H1 (cell line): ENCODE results near the gene CDCA3. TPM values are rescaled to one million over a fixed set of nuclear protein-coding genes. Genes with fewer than 3 reads are reported as not detected.

Source experiments
- ASH2L ChIP-seq: fragments of 200-600, 300-600 bp; sonication (generic); IDR thresholded peaks from one replicate; pipeline ENCODE4 v1.7.1; 2017; ENCODE audit warnings: low read length
- BACH1 ChIP-seq: IDR thresholded peaks from 2 replicates; pipeline ENCODE4 v1.6.1; 2012; ENCODE audit warnings: low read length, improper control_type of control experiment
- CBX5 ChIP-seq: fragments of 300-800, 300-1000 bp; sonication (generic); IDR thresholded peaks from 2 replicates; pipeline ENCODE4 v1.7.1; 2016; ENCODE audit warnings: antibody characterized with exemption, low read length, low read depth
- CHD2 ChIP-seq: IDR thresholded peaks from 2 replicates; pipeline ENCODE4 v1.6.1; 2012; ENCODE audit warnings: low read length, improper control_type of control experiment
- CREB1 ChIP-seq: IDR thresholded peaks from 2 replicates; pipeline ENCODE4 v1.6.1; 2012; ENCODE audit warnings: inconsistent platforms
- CTBP2 ChIP-seq: IDR thresholded peaks from 2 replicates; pipeline ENCODE4 v1.7.0; 2011; ENCODE audit warnings: borderline replicate concordance, mild to moderate bottlenecking, moderate library complexity, mixed read lengths, low read length; ENCODE audit not compliant: insufficient read depth, insufficient read length
- EP300 ChIP-seq, 2 experiments: IDR thresholded peaks; 1 replicate in 1 of 2; 2 replicates in 1 of 2; pipeline ENCODE4 v1.6.1; 2011 to 2012; ENCODE audit warnings: low read depth in 2 of 2, low read length in 2 of 2, mild to moderate bottlenecking in 2 of 2, borderline replicate concordance in 1 of 2, inconsistent platforms in 1 of 2, moderate library complexity in 1 of 2
- FOSL1 ChIP-seq: IDR thresholded peaks from 2 replicates; pipeline ENCODE4 v1.6.1; 2011; ENCODE audit warnings: mild to moderate bottlenecking, low read depth, low read length, moderate library complexity; ENCODE audit not compliant: insufficient read depth
- GTF2F1 ChIP-seq: IDR thresholded peaks from 2 replicates; pipeline ENCODE4 v1.6.1; 2012; ENCODE audit warnings: low read depth, low read length, improper control_type of control experiment, borderline replicate concordance
- HDAC6 ChIP-seq: IDR thresholded peaks from one replicate; pipeline ENCODE4 v1.7.1; 2012; ENCODE audit warnings: low read depth, mild to moderate bottlenecking, inconsistent platforms, low read length, moderate library complexity
- JUND ChIP-seq: IDR thresholded peaks from 2 replicates; pipeline ENCODE4 v1.6.1; 2011; ENCODE audit warnings: mild to moderate bottlenecking, improper control_type of control experiment, low read length
- KDM4A ChIP-seq: IDR thresholded peaks from one replicate; pipeline ENCODE4 v1.7.1; 2012; ENCODE audit warnings: low read depth, mild to moderate bottlenecking, moderate library complexity, low read length, inconsistent platforms; ENCODE audit not compliant: severe bottlenecking
- NANOG ChIP-seq: IDR thresholded peaks from 2 replicates; pipeline ENCODE4 v1.6.1; 2011; ENCODE audit warnings: low read length, low read depth, mild to moderate bottlenecking, inconsistent platforms; ENCODE audit not compliant: insufficient read depth, poor library complexity, severe bottlenecking
- NRF1 ChIP-seq: IDR thresholded peaks from 2 replicates; pipeline ENCODE4 v1.6.1; 2011; ENCODE audit warnings: mild to moderate bottlenecking, low read depth, low read length, improper control_type of control experiment
- PHF8 ChIP-seq: fragments of 200-600 bp; sonication (generic); conservative IDR thresholded peaks from 2 replicates; pipeline ENCODE4 v1.7.1; 2012; ENCODE audit warnings: low read depth, mild to moderate bottlenecking, inconsistent platforms, low read length, moderate library complexity
- RFX5 ChIP-seq: IDR thresholded peaks from 2 replicates; pipeline ENCODE4 v1.6.1; 2011; ENCODE audit warnings: low read depth, low read length, improper control_type of control experiment, borderline replicate concordance
- SP2 ChIP-seq: IDR thresholded peaks from 2 replicates; pipeline ENCODE4 v1.6.1; 2012; ENCODE audit warnings: mild to moderate bottlenecking, low read length, inconsistent platforms
- SRF ChIP-seq: IDR thresholded peaks from 2 replicates; pipeline ENCODE4 v1.6.1; 2011; ENCODE audit warnings: mild to moderate bottlenecking, low read depth, low read length, moderate library complexity
- TAF7 ChIP-seq: optimal IDR thresholded peaks from 2 replicates; pipeline ENCODE3; 2011; ENCODE audit warnings: low read depth, mild to moderate bottlenecking, inconsistent platforms, low read length, moderate library complexity, borderline replicate concordance
- TBP ChIP-seq: IDR thresholded peaks from 2 replicates; pipeline ENCODE4 v1.6.1; 2011; ENCODE audit warnings: low read depth, low read length, improper control_type of control experiment
- YY1 ChIP-seq: IDR thresholded peaks from 2 replicates; pipeline ENCODE4 v1.6.1; 2011; ENCODE audit warnings: low read depth, mild to moderate bottlenecking, low read length
- polyA plus RNA-seq, 7 experiments: library from polyadenylated mRNA; depleted of rRNA in 3 of 7; stranded (reverse) in 5 of 7; unstranded in 2 of 7; fragments of >200 nt in 5 of 7; fragments of 200-250 nt in 2 of 7; gene quantifications; 1 replicate in 5 of 7; 2 replicates in 1 of 7; 4 replicates in 1 of 7; pipeline versions ENCODE4 v1.2.1 to v1.2.3, GENCODE V29; 2011 to 2013; ENCODE audit warnings: missing spikeins in 2 of 7, mixed read lengths in 2 of 7
- total RNA-seq: library from RNA; stranded (reverse); fragmentation: NEBNext Ultra II Directional; extraction: Animal tissue kit (Norgen Biotek cat#: 25700); gene quantifications from 2 replicates; pipeline ENCODE4 v1.2.1, GENCODE V29; 2021
- TF ChIP-seq, protein P1 (sequence below): IDR thresholded peaks from 2 replicates; pipeline ENCODE4 v1.6.1; 2012; ENCODE audit warnings: inconsistent platforms
- TF ChIP-seq, protein P2 (sequence below): IDR thresholded peaks from 2 replicates; pipeline ENCODE4 v1.6.1; 2012; ENCODE audit warnings: low read length, inconsistent platforms

Gene CDCA3
- total and polyA plus RNA-seq, 2 of the 8 experiments (the other 6 are each of a cell fraction or from before 2014, with no cell fraction given), result 47.7 to 71.2 TPM

- no peak for TF ChIP-seq CTBP2
- no peak for TF ChIP-seq HDAC6
- TF ChIP-seq JUND, result no peak
- no peak for TF ChIP-seq SP2
- TF ChIP-seq ASH2L, result peak; percentile 40
- no peak for TF ChIP-seq CREB1
- TF ChIP-seq KDM4A, result no peak
- TF ChIP-seq SRF, result no peak
- no peak for TF ChIP-seq NRF1
- peak; percentile 96 for TF ChIP-seq TBP
- no peak for TF ChIP-seq CBX5
- no peak for TF ChIP-seq RFX5
- no peak for TF ChIP-seq BACH1
- peak; percentile 96 for TF ChIP-seq TAF7
- TF ChIP-seq YY1, result peak; percentile 67; the same call in 1 of the 2 replicates
- TF ChIP-seq PHF8, result peak; percentile 94
- TF ChIP-seq CHD2, result no peak
- no peak for TF ChIP-seq FOSL1
- TF ChIP-seq EP300 (IDR thresholded peaks at IDR 0.05; ENCODE audit: borderline replicate concordance in 1 of 2, low read depth in 2 of 2, low read length in 2 of 2), result no peak
- TF ChIP-seq, protein P1, sequence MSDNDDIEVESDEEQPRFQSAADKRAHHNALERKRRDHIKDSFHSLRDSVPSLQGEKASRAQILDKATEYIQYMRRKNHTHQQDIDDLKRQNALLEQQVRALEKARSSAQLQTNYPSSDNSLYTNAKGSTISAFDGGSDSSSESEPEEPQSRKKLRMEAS, result peak; percentile 52; the same call in 1 of the 2 replicates
- TF ChIP-seq NANOG, result no peak
- TF ChIP-seq, protein P2, sequence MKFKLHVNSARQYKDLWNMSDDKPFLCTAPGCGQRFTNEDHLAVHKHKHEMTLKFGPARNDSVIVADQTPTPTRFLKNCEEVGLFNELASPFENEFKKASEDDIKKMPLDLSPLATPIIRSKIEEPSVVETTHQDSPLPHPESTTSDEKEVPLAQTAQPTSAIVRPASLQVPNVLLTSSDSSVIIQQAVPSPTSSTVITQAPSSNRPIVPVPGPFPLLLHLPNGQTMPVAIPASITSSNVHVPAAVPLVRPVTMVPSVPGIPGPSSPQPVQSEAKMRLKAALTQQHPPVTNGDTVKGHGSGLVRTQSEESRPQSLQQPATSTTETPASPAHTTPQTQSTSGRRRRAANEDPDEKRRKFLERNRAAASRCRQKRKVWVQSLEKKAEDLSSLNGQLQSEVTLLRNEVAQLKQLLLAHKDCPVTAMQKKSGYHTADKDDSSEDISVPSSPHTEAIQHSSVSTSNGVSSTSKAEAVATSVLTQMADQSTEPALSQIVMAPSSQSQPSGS, result no peak
- TF ChIP-seq GTF2F1, result peak; percentile 93
These were observed 16.5 kb upstream of the CDCA3 start, which contains the start of gene TPI1 (continued) for GRCh38 chr12:6867413-6868210.
